GM21367 (cell line): ENCODE data around the gene MGAT4B.
"Not testable (repeated sequence)": the region's sequence is repeated elsewhere in the genome, so short reads cannot be mapped to it uniquely, and the experiment has no call there.

Source experiments
- ATAC-seq: cut with Tn5 transposase; IDR thresholded peaks from one replicate; pipeline ENCODE4 v1.9.1; 2021; ENCODE audit not compliant: unreplicated experiment

MGAT4B gene

GRCh38 chr5:179795863-179796833 lies 10.5 kb downstream of the MGAT4B start:
- peak; percentile 72 for ATAC-seq

GRCh38 chr5:179795049-179795862 lies 11.4 kb downstream of the MGAT4B start:
- no peak for ATAC-seq

- no peak for ATAC-seq
Observed at GRCh38 chr5:179794575-179794974, 12.1 kb downstream of the MGAT4B start.

- ATAC-seq, result no peak
Observed at GRCh38 chr5:179794171-179794570, 12.5 kb downstream of the MGAT4B start.

- ATAC-seq, result no peak
Observed at GRCh38 chr5:179793468-179794139, 13.1 kb downstream of the MGAT4B start, which contains the start of gene LTC4S. LTC4S (plus strand) TSS chr5:179793986; CDS start chr5:179794081, 95 bp downstream.

- no peak for ATAC-seq
Observed at GRCh38 chr5:179792612-179793467, 13.8 kb downstream of the MGAT4B start.

- no peak for ATAC-seq
Observed at GRCh38 chr5:179791881-179792611, 14.6 kb downstream of the MGAT4B start.

- not testable (repeated sequence) for ATAC-seq
Observed at GRCh38 chr5:179789278-179789677, 17.4 kb downstream of the MGAT4B start.

GRCh38 chr5:179788193-179788854 lies 18.3 kb downstream of the MGAT4B start:
- no peak for ATAC-seq

GRCh38 chr5:179786861-179787260 lies 19.8 kb downstream of the MGAT4B start:
- ATAC-seq, result no peak

- no peak for ATAC-seq
Observed at GRCh38 chr5:179783128-179783527, 23.5 kb downstream of the MGAT4B start.

GRCh38 chr5:179781846-179782245 lies 24.8 kb downstream of the MGAT4B start:
- ATAC-seq, result no peak

GRCh38 chr5:179780362-179780761 lies 26.3 kb downstream of the MGAT4B start:
- no peak for ATAC-seq

- no peak for ATAC-seq
Observed at GRCh38 chr5:179779826-179780225, 26.8 kb downstream of the MGAT4B start.

GRCh38 chr5:179778591-179778990 lies 28.1 kb downstream of the MGAT4B start:
- ATAC-seq, result no peak

GRCh38 chr5:179777909-179778308 lies 28.8 kb downstream of the MGAT4B start:
- ATAC-seq, result no peak

GRCh38 chr5:179777456-179777855 lies 29.2 kb downstream of the MGAT4B start:
- no peak for ATAC-seq

- ATAC-seq, result no peak
Observed at GRCh38 chr5:179776411-179776938, 30.2 kb downstream of the MGAT4B start.

GRCh38 chr5:179774442-179774841 lies 32.2 kb downstream of the MGAT4B start:
- ATAC-seq, result no peak
